B cell (primary cell): ENCODE data around the gene RPL7L1. TPM values are rescaled to one million over a fixed set of nuclear protein-coding genes. Genes with fewer than 3 reads are reported as not detected.

Experiments
- ATAC-seq: fragments of 200-7000 bp; cut with Tn5 transposase; one replicate; pipeline ENCODE4 v1.10.0; 2021; ENCODE audit warnings: low read depth, mild to moderate bottlenecking, moderate number of reproducible peaks, moderate library complexity
- CTCF ChIA-PET: fragments of 350-600 bp; sonication (Branson Sonifier 250); formaldehyde crosslinking; loops from one replicate; lab custom pipeline; 2021; ENCODE audit warnings: antibody characterized with exemption, inconsistent platforms; lab: Charles Lee
- POLR2A ChIA-PET: fragments of 350-600 bp; sonication (Branson Sonifier 250); formaldehyde crosslinking; loops from one replicate; lab custom pipeline; 2021; ENCODE audit warnings: antibody characterized with exemption; lab: Charles Lee
- DNase-seq: peaks from one replicate; pipeline ENCODE4 v3.0.0; 2013
- H2AFZ ChIP-seq: 2 replicates; pipeline ENCODE4 v1.6.1; 2012; ENCODE audit warnings: mild to moderate bottlenecking, low read depth, low read length; ENCODE audit not compliant: insufficient read depth, poor library complexity, severe bottlenecking
- H3K27ac ChIP-seq, 2 donors: 1 replicate in 1 of 2; 2 replicates in 1 of 2; pipeline ENCODE4 v1.5.1; 2012 to 2013; ENCODE audit warnings: low read length in 2 of 2, mild to moderate bottlenecking in 2 of 2, moderate library complexity in 1 of 2
- H3K27me3 ChIP-seq, 4 experiments: fragments of 200-600 bp in 1 of 4; sonication (generic) in 1 of 4; replicated peaks in 1 of 4; 1 replicate in 2 of 4; 2 replicates in 2 of 4; pipeline versions ENCODE4 v1.6.1 to v1.7.0; 2013 to 2016; ENCODE audit warnings: low read length in 3 of 4, mild to moderate bottlenecking in 2 of 4, mixed read lengths in 1 of 4, moderate library complexity in 1 of 4; ENCODE audit not compliant: insufficient read depth in 4 of 4, control insufficient read depth in 3 of 4; ENCODE audit errors: control extremely low read depth in 1 of 4
- H3K36me3 ChIP-seq, 2 experiments: replicated peaks in 1 of 2; 1 replicate in 1 of 2; 2 replicates in 1 of 2; pipeline versions ENCODE4 v1.6.1 to v1.7.1; 2013; ENCODE audit warnings: low read length in 1 of 2; ENCODE audit not compliant: insufficient read depth in 2 of 2, control insufficient read depth in 1 of 2; ENCODE audit errors: control extremely low read depth in 1 of 2, extremely low read depth in 1 of 2
- H3K4me1 ChIP-seq, 2 donors: fragments of 200-600 bp in 1 of 2; sonication (generic) in 1 of 2; 1 replicate in 1 of 2; 2 replicates in 1 of 2; pipeline versions ENCODE4 v1.5.1 to v1.6.1; 2013 to 2017; ENCODE audit warnings: low read length in 2 of 2; ENCODE audit not compliant: control insufficient read depth in 2 of 2, insufficient read depth in 2 of 2
- H3K4me2 ChIP-seq: replicated peaks from 2 replicates; pipeline ENCODE3; 2012; ENCODE audit warnings: mild to moderate bottlenecking, low read depth, low read length; ENCODE audit not compliant: poor library complexity, severe bottlenecking
- H3K4me3 ChIP-seq, 5 experiments: fragments of 200-600 bp in 1 of 5; sonication (generic) in 1 of 5; 1 replicate in 3 of 5; 2 replicates in 2 of 5; pipeline versions ENCODE4 v1.5.1 to v1.7.0; 2011 to 2016; ENCODE audit warnings: low read length in 4 of 5, mild to moderate bottlenecking in 4 of 5, low read depth in 2 of 5, control low read depth in 1 of 5, moderate library complexity in 1 of 5; ENCODE audit not compliant: insufficient read depth in 1 of 5; ENCODE audit errors: control extremely low read depth in 1 of 5, extremely low read depth in 1 of 5
- H3K79me2 ChIP-seq: fragments of 200-600 bp; sonication (generic); one replicate; pipeline ENCODE4 v1.6.0; 2016; ENCODE audit warnings: low read length; ENCODE audit not compliant: control insufficient read depth, insufficient read depth
- H3K9ac ChIP-seq: fragments of 200-600 bp; sonication (generic); 2 replicates; pipeline ENCODE4 v1.6.1; 2017; ENCODE audit warnings: mild to moderate bottlenecking, low read length, moderate library complexity
- H3K9me3 ChIP-seq, 3 donors: one replicate each; pipeline versions ENCODE4 v1.6.1 to v1.7.1; 2013; ENCODE audit warnings: low read length in 2 of 3; ENCODE audit not compliant: control insufficient read depth in 2 of 3, insufficient read depth in 1 of 3; ENCODE audit errors: control extremely low read depth in 1 of 3
- H4K20me1 ChIP-seq: 2 replicates; pipeline ENCODE4 v1.6.0; 2012; ENCODE audit warnings: mild to moderate bottlenecking, low read length; ENCODE audit not compliant: insufficient read depth, control insufficient read depth, poor library complexity, severe bottlenecking
- H3K27ac Mint-ChIP-seq: one replicate; pipeline ENCODE4 v1.8.0; 2021; ENCODE audit warnings: mixed read lengths
- H3K27me3 Mint-ChIP-seq: one replicate; pipeline ENCODE4 v1.8.0; 2021; ENCODE audit warnings: mixed read lengths
- H3K4me1 Mint-ChIP-seq: one replicate; pipeline ENCODE4 v1.8.0; 2021; ENCODE audit warnings: mixed read lengths
- H3K4me3 Mint-ChIP-seq: one replicate; pipeline ENCODE4 v1.8.0; 2021; ENCODE audit warnings: mixed read lengths
- H3K9me3 Mint-ChIP-seq: one replicate; pipeline ENCODE4 v1.8.0; 2022; ENCODE audit warnings: mixed read lengths; ENCODE audit not compliant: insufficient read depth
- EZH2 ChIP-seq: IDR thresholded peaks from 2 replicates; pipeline ENCODE4 v1.6.1; 2012; ENCODE audit warnings: borderline replicate concordance, low read depth, mild to moderate bottlenecking, moderate library complexity, low read length; ENCODE audit not compliant: insufficient read depth, poor library complexity, severe bottlenecking
- WGBS: methylation state at CpG from one replicate; pipeline ENCODE4 v1.1.5; 2013; ENCODE audit warnings: missing lambda C conversion rate; ENCODE audit not compliant: insufficient coverage; 5-methylcytosine and 5-hydroxymethylcytosine counted together
- intact Hi-C: fragments of 100-400 bp; cut with micrococcal nuclease; formaldehyde crosslinking; loops from one replicate; pipeline ENCODE4 v1.10.0; 2022
- polyA plus RNA-seq: library from polyadenylated mRNA; depleted of rRNA; stranded (reverse); fragments of >200 nt; gene quantifications from 2 replicates; pipeline ENCODE4 v1.2.3, GENCODE V29; 2012
- total RNA-seq, 2 donors: library from RNA; stranded (reverse); fragments of 120-200 nt in 1 of 2; gene quantifications; 1 replicate in 1 of 2; 2 replicates in 1 of 2; pipeline versions ENCODE4 v1.2.3 to v1.2.4, GENCODE V29; 2013 to 2022
- TF ChIP-seq, protein P1 (sequence below): fragments of 200-600 bp; IDR thresholded peaks from one replicate; pipeline ENCODE4 v1.8.0; 2022; ENCODE audit warnings: antibody characterized with exemption, mild to moderate bottlenecking

The RPL7L1 gene
- total and polyA plus RNA-seq, 2 donors (not counting 1 experiment from before 2014, with no cell fraction given): 14.5 to 100 TPM

DNA sequence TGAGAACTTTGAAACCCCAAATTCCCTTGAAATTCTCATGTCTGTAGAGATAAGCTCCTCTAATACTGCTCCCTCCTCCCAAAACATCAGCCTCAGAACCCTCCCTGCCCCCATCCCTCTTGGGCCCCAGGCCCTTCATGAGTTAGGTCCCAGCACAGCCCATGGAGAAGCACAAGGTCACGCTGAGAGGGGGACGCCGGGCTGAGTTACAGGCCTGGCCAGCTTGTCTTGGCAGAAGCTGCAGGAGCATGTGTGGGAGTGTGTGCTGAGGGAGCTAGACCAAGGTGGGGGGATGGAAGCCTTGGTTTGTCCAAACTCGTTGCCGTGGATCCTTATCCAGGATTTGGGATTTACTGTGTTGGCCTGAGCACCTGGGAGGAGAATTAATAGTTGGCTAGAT lies 27.9 kb downstream of the RPL7L1 start:
- H3K9me3 Mint-ChIP-seq: no peaks in the 10 kb centered on the region
- H3K4me2 ChIP-seq: no peak overlapping the region
- intact Hi-C loops: no loop called here
- H3K4me3 ChIP-seq: no peak overlapping the region
- peaks cover 0 to 5% (median 0%) of the 10 kb centered on the region in 3 donors for H3K9me3 ChIP-seq
- H3K27me3 ChIP-seq: peaks cover 0 to 6% (median under 1%) of the 10 kb centered on the region in 4 experiments
- WGBS: 94% methylated on average over 5 of the region's 5 CpGs
- no peaks in the 10 kb centered on the region for H4K20me1 ChIP-seq
- H3K4me3 Mint-ChIP-seq: no peak overlapping the region
- H3K27ac Mint-ChIP-seq: no peak overlapping the region
- DNase-seq (no peak), ATAC-seq (no peak)
- H3K36me3 ChIP-seq: no peaks in the 10 kb centered on the region
- ChIA-PET POLR2A (no interaction called here), CTCF (interaction anchor here (0.5 to 1.5 kb wide), 3 partner anchors 8 to 377 kb away, joined by 3 to 6 read pairs (median 3); no protein-coding TSS in a partner anchor)
- peaks cover 3 to 12% of the 10 kb centered on the region in 2 donors for H3K4me1 ChIP-seq
- no peak overlapping the region for H2AFZ ChIP-seq
- H3K27ac ChIP-seq: no peak overlapping the region
- TF ChIP-seq EZH2: no peak
- TF ChIP-seq, protein P1, sequence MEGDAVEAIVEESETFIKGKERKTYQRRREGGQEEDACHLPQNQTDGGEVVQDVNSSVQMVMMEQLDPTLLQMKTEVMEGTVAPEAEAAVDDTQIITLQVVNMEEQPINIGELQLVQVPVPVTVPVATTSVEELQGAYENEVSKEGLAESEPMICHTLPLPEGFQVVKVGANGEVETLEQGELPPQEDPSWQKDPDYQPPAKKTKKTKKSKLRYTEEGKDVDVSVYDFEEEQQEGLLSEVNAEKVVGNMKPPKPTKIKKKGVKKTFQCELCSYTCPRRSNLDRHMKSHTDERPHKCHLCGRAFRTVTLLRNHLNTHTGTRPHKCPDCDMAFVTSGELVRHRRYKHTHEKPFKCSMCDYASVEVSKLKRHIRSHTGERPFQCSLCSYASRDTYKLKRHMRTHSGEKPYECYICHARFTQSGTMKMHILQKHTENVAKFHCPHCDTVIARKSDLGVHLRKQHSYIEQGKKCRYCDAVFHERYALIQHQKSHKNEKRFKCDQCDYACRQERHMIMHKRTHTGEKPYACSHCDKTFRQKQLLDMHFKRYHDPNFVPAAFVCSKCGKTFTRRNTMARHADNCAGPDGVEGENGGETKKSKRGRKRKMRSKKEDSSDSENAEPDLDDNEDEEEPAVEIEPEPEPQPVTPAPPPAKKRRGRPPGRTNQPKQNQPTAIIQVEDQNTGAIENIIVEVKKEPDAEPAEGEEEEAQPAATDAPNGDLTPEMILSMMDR: no peak
- H3K4me1 Mint-ChIP-seq: peaks cover 7% of the 10 kb centered on the region
- H3K9ac ChIP-seq: no peak overlapping the region
- no peaks in the 10 kb centered on the region for H3K79me2 ChIP-seq
- peaks cover 4% of the 10 kb centered on the region for H3K27me3 Mint-ChIP-seq

DNA sequence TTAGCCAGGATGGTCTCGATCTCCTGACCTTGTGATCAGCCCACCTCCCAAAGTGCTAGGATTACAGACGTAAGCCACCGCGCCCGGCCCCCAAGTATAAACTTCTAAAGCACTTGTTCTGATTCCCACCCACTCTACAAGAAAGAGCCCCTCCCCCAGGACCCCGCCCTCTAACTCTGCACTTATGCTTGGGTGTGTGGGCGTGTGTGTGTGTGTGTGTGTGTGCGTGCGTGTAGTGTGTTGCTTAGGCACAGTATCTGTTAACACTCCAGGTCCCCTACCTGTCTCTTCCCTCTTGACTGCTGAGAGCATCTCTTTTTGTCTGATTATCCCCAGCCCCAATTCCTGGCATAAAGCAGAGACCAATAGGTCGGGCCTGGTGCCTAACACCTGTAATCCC lies 30.4 kb downstream of the RPL7L1 start:
- DNase-seq (no peak), ATAC-seq (no peak)
- Histone ChIP-seq H3K36me3 (no peaks in the 10 kb centered on the region), H3K9ac (no peak overlapping the region), H3K9me3 (peaks cover 0 to 5% (median 0%) of the 10 kb centered on the region in 3 donors), H3K79me2 (no peaks in the 10 kb centered on the region), H4K20me1 (no peaks in the 10 kb centered on the region), H3K4me1 (peaks cover 3 to 8% of the 10 kb centered on the region in 2 donors), H2AFZ (no peak overlapping the region), H3K4me2 (no peak overlapping the region), H3K4me3 (no peak overlapping the region), H3K27ac (no peak overlapping the region), H3K27me3 (peaks cover 0 to 6% (median 1%) of the 10 kb centered on the region in 4 experiments)
- Mint-ChIP-seq H3K27me3 (peaks cover 6% of the 10 kb centered on the region), H3K9me3 (no peaks in the 10 kb centered on the region), H3K27ac (no peak overlapping the region), H3K4me3 (no peak overlapping the region), H3K4me1 (peaks cover 6% of the 10 kb centered on the region)
- ChIA-PET CTCF (interaction anchor here (0.7 to 1.5 kb wide), 3 partner anchors 174 to 762 kb away, joined by 3 read pairs; no protein-coding TSS in a partner anchor), POLR2A (interaction anchor here (0.6 to 0.9 kb wide), 4 partner anchors 20 to 199 kb away, joined by 3 to 7 read pairs (median 4); no protein-coding TSS in a partner anchor)
- 83% methylated on average over 1 of the region's 10 CpGs for WGBS
- TF ChIP-seq, protein P1: no peak
- TF ChIP-seq EZH2: no peak
- intact Hi-C loops: no loop called here
